Fibroblast of mammary gland (primary cell): ENCODE measurements around the gene CIAPIN1.
A peak's percentile ranks its signal among the peaks of the same experiment; 100 is the strongest.

Experiments
- DNase-seq: peaks from one replicate; pipeline ENCODE4 v3.0.0-alpha.2; 2010; ENCODE audit warnings: low read depth
- H3K4me3 ChIP-seq: 2 replicates; pipeline ENCODE4 v1.5.1; 2011; ENCODE audit warnings: low read depth, mild to moderate bottlenecking, low read length, moderate library complexity; ENCODE audit not compliant: control insufficient read depth
- CTCF ChIP-seq: conservative IDR thresholded peaks from 2 replicates; pipeline ENCODE4 v1.5.1; 2011; ENCODE audit warnings: low read depth, low read length, inconsistent platforms; ENCODE audit not compliant: control insufficient read depth, insufficient read depth

Gene CIAPIN1

GRCh38 chr16:57471209-57471608 lies 24.0 kb upstream of the CIAPIN1 start:
- TF ChIP-seq CTCF, result no peak
- DNase-seq, result no peak

GRCh38 chr16:57470711-57471110 lies 23.5 kb upstream of the CIAPIN1 start:
- no peak overlapping the region for H3K4me3 ChIP-seq
- no peak for TF ChIP-seq CTCF
- DNase-seq, result peak; percentile 53

More at GRCh38 chr16:57471209-57471608, 24.0 kb upstream of the CIAPIN1 start:
- H3K4me3 ChIP-seq, result no peak overlapping the region

- TF ChIP-seq CTCF, result no peak
- DNase-seq, result no peak
- H3K4me3 ChIP-seq, result no peak overlapping the region
These were observed 22.8 kb upstream of the CIAPIN1 start for GRCh38 chr16:57469917-57470470.

GRCh38 chr16:57469046-57469445 lies 21.9 kb upstream of the CIAPIN1 start:
- DNase-seq, result no peak
- H3K4me3 ChIP-seq, result no peak overlapping the region
- TF ChIP-seq CTCF, result no peak

GRCh38 chr16:57468346-57468745 lies 21.2 kb upstream of the CIAPIN1 start:
- H3K4me3 ChIP-seq, result no peak overlapping the region
- no peak for TF ChIP-seq CTCF
- DNase-seq, result no peak

- no peak for DNase-seq
- H3K4me3 ChIP-seq, result no peak overlapping the region
- TF ChIP-seq CTCF, result no peak
These were observed 17.3 kb upstream of the CIAPIN1 start for GRCh38 chr16:57464523-57464922.

- H3K4me3 ChIP-seq, result peak overlapping the region; percentile 91
- TF ChIP-seq CTCF, result no peak
- DNase-seq, result no peak
These were observed 15.8 kb upstream of the CIAPIN1 start for GRCh38 chr16:57462978-57463362.
